HUES6 (cell line): ENCODE measurements around the gene SRD5A1.

Source experiments
- H3K27ac ChIP-seq: 2 replicates; pipeline ENCODE4 v1.7.0; 2013; ENCODE audit warnings: low read depth, mild to moderate bottlenecking, low read length, inconsistent platforms
- H3K27me3 ChIP-seq: 2 replicates; pipeline ENCODE4 v1.6.1; 2013; ENCODE audit warnings: low read length; ENCODE audit not compliant: control insufficient read depth, insufficient read depth
- H3K36me3 ChIP-seq: 2 replicates; pipeline ENCODE4 v1.6.1; 2013; ENCODE audit warnings: low read length; ENCODE audit not compliant: control insufficient read depth, insufficient read depth
- H3K4me1 ChIP-seq: 2 replicates; pipeline ENCODE4 v1.6.1; 2013; ENCODE audit warnings: low read length; ENCODE audit not compliant: control insufficient read depth, insufficient read depth
- H3K4me3 ChIP-seq: 2 replicates; pipeline ENCODE4 v1.5.1; 2013; ENCODE audit warnings: low read depth, low read length
- H3K9ac ChIP-seq: one replicate; pipeline ENCODE4 v1.6.1; 2013; ENCODE audit warnings: mild to moderate bottlenecking, low read length
- H3K9me3 ChIP-seq: 2 replicates; pipeline ENCODE4 v1.6.1; 2013; ENCODE audit warnings: low read depth, low read length; ENCODE audit not compliant: control insufficient read depth, insufficient read depth

SRD5A1 gene

GRCh38 chr5:6673031-6673430, 39.8 kb downstream of the SRD5A1 start:
- Histone ChIP-seq H3K27me3 (no peaks in the 10 kb centered on the region), H3K9me3 (peaks cover 26% of the 10 kb centered on the region), H3K36me3 (peaks cover 7% of the 10 kb centered on the region), H3K9ac (no peak overlapping the region), H3K27ac (no peak overlapping the region), H3K4me3 (no peak overlapping the region), H3K4me1 (peaks cover 3% of the 10 kb centered on the region; the same call in 1 of the 2 replicates)

- peaks cover 26% of the 10 kb centered on the region for H3K9me3 ChIP-seq
- H3K36me3 ChIP-seq: peaks cover 7% of the 10 kb centered on the region
- H3K27me3 ChIP-seq: no peaks in the 10 kb centered on the region
- no peak overlapping the region for H3K4me3 ChIP-seq
- H3K27ac ChIP-seq: no peak overlapping the region
- no peak overlapping the region for H3K9ac ChIP-seq
- H3K4me1 ChIP-seq: no peaks in the 10 kb centered on the region
Measured at GRCh38 chr5:6673963-6674362, 40.7 kb downstream of the SRD5A1 start.

GRCh38 chr5:6674421-6674820, 41.2 kb downstream of the SRD5A1 start:
- peaks cover 26% of the 10 kb centered on the region for H3K9me3 ChIP-seq
- H3K9ac ChIP-seq: no peak overlapping the region
- no peaks in the 10 kb centered on the region for H3K4me1 ChIP-seq
- no peak overlapping the region for H3K27ac ChIP-seq
- H3K4me3 ChIP-seq: no peak overlapping the region
- no peaks in the 10 kb centered on the region for H3K27me3 ChIP-seq
- H3K36me3 ChIP-seq: peaks cover 7% of the 10 kb centered on the region

GRCh38 chr5:6674886-6675285, 41.6 kb downstream of the SRD5A1 start:
- no peak overlapping the region for H3K4me3 ChIP-seq
- H3K27me3 ChIP-seq: no peaks in the 10 kb centered on the region
- no peak overlapping the region for H3K9ac ChIP-seq
- peaks cover 5% of the 10 kb centered on the region for H3K36me3 ChIP-seq
- no peaks in the 10 kb centered on the region for H3K4me1 ChIP-seq
- H3K27ac ChIP-seq: no peak overlapping the region
- peaks cover 26% of the 10 kb centered on the region for H3K9me3 ChIP-seq

GRCh38 chr5:6675784-6676491, 42.7 kb downstream of the SRD5A1 start:
- Histone ChIP-seq H3K27me3 (no peaks in the 10 kb centered on the region), H3K36me3 (no peaks in the 10 kb centered on the region; the same call in 1 of the 2 replicates), H3K9me3 (peaks cover 26% of the 10 kb centered on the region), H3K9ac (no peak overlapping the region), H3K4me1 (no peaks in the 10 kb centered on the region), H3K27ac (no peak overlapping the region), H3K4me3 (no peak overlapping the region)

GRCh38 chr5:6676702-6677101, 43.5 kb downstream of the SRD5A1 start:
- H3K4me3 ChIP-seq: no peak overlapping the region
- peaks cover 26% of the 10 kb centered on the region for H3K9me3 ChIP-seq
- H3K9ac ChIP-seq: no peak overlapping the region
- H3K36me3 ChIP-seq: no peaks in the 10 kb centered on the region; the same call in 1 of the 2 replicates
- H3K4me1 ChIP-seq: no peaks in the 10 kb centered on the region
- no peak overlapping the region for H3K27ac ChIP-seq
- H3K27me3 ChIP-seq: no peaks in the 10 kb centered on the region

- H3K36me3 ChIP-seq: no peaks in the 10 kb centered on the region; the same call in 1 of the 2 replicates
- peaks cover 19% of the 10 kb centered on the region for H3K9me3 ChIP-seq
- no peak overlapping the region for H3K4me3 ChIP-seq
- H3K4me1 ChIP-seq: no peaks in the 10 kb centered on the region
- H3K27me3 ChIP-seq: no peaks in the 10 kb centered on the region
- no peak overlapping the region for H3K27ac ChIP-seq
- H3K9ac ChIP-seq: no peak overlapping the region
Measured at GRCh38 chr5:6678385-6678784, 45.1 kb downstream of the SRD5A1 start.

GRCh38 chr5:6680922-6681321, 47.7 kb downstream of the SRD5A1 start:
- no peaks in the 10 kb centered on the region for H3K36me3 ChIP-seq
- H3K4me3 ChIP-seq: no peak overlapping the region

GRCh38 chr5:6681682-6682081, 48.4 kb downstream of the SRD5A1 start:
- Histone ChIP-seq H3K9me3 (peaks cover under 1% of the 10 kb centered on the region; the same call in 1 of the 2 replicates), H3K36me3 (no peaks in the 10 kb centered on the region), H3K27ac (no peak overlapping the region), H3K4me1 (no peaks in the 10 kb centered on the region), H3K4me3 (no peak overlapping the region), H3K9ac (no peak overlapping the region), H3K27me3 (peaks cover 8% of the 10 kb centered on the region; the same call in 1 of the 2 replicates)

More at GRCh38 chr5:6680922-6681321, 47.7 kb downstream of the SRD5A1 start:
- H3K27me3 ChIP-seq: peaks cover 4% of the 10 kb centered on the region; the same call in 1 of the 2 replicates
- peaks cover 8% of the 10 kb centered on the region for H3K9me3 ChIP-seq
- no peak overlapping the region for H3K9ac ChIP-seq
- H3K27ac ChIP-seq: no peak overlapping the region
- no peaks in the 10 kb centered on the region for H3K4me1 ChIP-seq

- Histone ChIP-seq H3K9ac (no peak overlapping the region), H3K27ac (no peak overlapping the region), H3K9me3 (no peaks in the 10 kb centered on the region), H3K4me3 (no peak overlapping the region), H3K36me3 (no peaks in the 10 kb centered on the region), H3K27me3 (peaks cover 9% of the 10 kb centered on the region), H3K4me1 (no peaks in the 10 kb centered on the region)
Measured at GRCh38 chr5:6682239-6682638, 49.0 kb downstream of the SRD5A1 start.

GRCh38 chr5:6683241-6683640, 50.0 kb downstream of the SRD5A1 start:
- Histone ChIP-seq H3K4me1 (no peaks in the 10 kb centered on the region), H3K27ac (no peak overlapping the region), H3K9me3 (no peaks in the 10 kb centered on the region), H3K9ac (no peak overlapping the region), H3K27me3 (peaks cover 19% of the 10 kb centered on the region), H3K36me3 (no peaks in the 10 kb centered on the region), H3K4me3 (no peak overlapping the region)
